ENCODE results near the gene CGNL1.

The CGNL1 gene, protein sequence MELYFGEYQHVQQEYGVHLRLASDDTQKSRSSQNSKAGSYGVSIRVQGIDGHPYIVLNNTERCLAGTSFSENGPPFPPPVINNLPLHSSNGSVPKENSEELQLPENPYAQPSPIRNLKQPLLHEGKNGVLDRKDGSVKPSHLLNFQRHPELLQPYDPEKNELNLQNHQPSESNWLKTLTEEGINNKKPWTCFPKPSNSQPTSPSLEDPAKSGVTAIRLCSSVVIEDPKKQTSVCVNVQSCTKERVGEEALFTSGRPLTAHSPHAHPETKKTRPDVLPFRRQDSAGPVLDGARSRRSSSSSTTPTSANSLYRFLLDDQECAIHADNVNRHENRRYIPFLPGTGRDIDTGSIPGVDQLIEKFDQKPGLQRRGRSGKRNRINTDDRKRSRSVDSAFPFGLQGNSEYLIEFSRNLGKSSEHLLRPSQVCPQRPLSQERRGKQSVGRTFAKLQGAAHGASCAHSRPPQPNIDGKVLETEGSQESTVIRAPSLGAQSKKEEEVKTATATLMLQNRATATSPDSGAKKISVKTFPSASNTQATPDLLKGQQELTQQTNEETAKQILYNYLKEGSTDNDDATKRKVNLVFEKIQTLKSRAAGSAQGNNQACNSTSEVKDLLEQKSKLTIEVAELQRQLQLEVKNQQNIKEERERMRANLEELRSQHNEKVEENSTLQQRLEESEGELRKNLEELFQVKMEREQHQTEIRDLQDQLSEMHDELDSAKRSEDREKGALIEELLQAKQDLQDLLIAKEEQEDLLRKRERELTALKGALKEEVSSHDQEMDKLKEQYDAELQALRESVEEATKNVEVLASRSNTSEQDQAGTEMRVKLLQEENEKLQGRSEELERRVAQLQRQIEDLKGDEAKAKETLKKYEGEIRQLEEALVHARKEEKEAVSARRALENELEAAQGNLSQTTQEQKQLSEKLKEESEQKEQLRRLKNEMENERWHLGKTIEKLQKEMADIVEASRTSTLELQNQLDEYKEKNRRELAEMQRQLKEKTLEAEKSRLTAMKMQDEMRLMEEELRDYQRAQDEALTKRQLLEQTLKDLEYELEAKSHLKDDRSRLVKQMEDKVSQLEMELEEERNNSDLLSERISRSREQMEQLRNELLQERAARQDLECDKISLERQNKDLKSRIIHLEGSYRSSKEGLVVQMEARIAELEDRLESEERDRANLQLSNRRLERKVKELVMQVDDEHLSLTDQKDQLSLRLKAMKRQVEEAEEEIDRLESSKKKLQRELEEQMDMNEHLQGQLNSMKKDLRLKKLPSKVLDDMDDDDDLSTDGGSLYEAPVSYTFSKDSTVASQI

GRCh38 chr15:57375827-57376695, at the start of gene CGNL1:
Gene CGNL1 (plus strand): TSS chr15:57376505. CDS start chr15:57438000, 61,495 bp downstream.
- DNase-seq, result no peak

- DNase-seq, result peak; percentile 73
Observed at GRCh38 chr15:57327985-57328471, 48.3 kb upstream of the CGNL1 start.

- no peak for DNase-seq
Observed at GRCh38 chr15:57328479-57328878, 47.8 kb upstream of the CGNL1 start.

GRCh38 chr15:57328897-57329296, 47.4 kb upstream of the CGNL1 start:
- no peak for DNase-seq

DNA sequence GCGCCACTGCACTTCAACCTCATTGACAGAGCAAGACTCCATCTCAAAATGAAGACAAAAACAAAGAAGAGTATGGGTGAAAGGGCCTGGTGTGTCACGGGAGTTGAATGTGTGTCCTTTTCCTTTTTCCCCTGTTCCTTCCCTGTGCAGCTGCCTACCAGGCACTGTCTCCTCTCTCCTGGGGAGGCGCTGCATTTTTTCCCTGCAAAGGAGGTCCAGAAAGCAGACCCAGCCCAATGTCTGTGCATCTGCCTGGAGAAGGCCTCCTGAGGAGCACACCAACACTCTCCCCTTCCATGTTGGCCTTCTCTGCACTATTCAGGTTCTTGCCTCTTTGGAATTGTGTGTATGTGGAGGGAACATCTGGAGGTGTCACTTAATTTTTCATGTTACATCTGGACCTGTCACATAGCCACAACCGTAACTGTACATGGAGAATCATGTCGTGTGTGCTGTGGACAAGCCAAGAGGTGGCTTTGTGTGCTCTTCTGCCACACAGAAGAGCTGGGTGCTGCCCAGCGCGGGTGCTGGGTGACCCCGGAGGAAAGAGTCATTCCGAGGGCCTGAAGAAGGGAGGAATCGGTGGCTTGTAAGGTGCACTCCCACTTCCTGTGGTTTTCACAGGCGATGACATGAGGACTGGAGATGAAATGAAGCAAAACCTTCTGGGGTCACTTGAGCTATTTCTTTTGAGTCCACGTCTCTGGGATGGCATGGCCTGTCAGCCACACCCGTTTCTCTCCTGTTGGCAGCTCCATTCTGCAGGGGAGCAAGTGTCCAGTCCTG, 46.5 kb upstream of the CGNL1 start:
- no peak for DNase-seq

DNA sequence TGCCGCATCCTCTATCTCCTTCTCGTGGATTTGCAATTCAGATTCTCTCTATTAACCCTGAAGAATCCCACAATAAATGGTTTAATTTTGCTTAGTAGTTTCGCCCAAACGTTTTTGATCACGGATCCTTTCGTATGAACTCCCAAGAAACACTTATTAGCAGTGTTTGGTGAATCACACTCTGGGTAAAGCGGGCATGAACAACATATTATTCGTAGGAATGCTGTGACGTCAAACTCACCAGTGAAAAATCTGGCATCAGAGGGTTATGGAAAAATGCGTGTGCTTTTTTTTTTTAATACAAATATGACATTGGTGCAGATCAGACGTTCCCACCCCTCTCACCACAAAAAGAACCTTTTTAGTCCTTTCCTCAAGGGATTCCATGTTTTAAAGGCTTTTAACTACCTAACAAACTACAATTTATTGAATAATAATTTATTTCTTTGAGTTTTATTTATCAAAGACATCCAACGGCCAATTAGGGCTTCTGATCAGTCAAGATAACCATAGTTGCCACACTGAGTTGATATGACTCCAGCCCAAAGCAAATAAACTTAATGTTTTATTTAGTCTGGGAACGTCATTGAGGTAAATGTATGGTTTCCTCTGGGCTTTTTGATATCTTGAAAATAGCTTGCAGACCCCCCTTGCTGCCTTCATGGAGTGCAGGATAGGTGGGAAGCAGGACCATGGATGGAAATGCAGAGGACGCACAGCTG, 45.5 kb upstream of the CGNL1 start:
- DNase-seq, result no peak

GRCh38 chr15:57332326-57332725, 44.0 kb upstream of the CGNL1 start:
- no peak for DNase-seq

DNA sequence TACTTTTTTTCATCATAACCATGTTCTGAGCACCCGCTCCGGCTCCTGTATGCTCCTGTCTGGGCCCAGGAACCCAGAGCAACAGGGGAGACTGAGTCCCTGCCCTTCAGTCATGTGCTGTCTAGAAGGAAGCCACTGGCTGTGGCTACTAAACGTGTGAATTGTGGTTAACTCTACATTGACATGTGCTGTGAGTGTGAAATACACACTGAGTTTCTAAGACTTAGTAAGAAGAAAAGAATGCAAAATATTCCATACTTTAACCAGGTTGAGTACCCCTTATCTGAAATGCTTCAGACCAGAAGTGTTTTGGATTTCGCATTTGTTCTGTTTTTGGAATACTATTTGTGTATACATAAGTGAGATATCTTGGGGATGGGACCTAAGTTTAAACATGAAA, 42.8 kb upstream of the CGNL1 start:
- DNase-seq, result peak; percentile 32

DNA sequence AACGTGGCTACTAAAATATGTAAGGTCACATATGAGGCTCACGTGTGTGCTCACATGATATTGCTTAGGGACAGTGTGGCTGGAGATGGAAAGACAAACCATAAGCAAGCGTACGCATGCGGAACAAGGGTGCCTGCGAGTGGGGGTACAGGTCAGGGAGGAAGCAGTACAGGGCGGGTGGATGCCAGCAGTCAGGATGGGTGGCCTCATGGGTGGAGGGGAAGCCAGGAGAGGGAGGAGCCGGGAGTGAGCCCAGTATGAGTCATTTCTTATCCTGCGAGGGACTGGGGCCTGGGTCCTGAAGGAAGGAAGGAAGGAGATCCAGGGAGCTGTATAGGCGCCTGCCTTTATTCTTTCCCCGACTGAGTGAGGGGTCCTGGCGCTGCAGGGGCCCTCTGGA, 42.0 kb upstream of the CGNL1 start:
- DNase-seq, result no peak

- no peak for DNase-seq
Observed at GRCh38 chr15:57335293-57335715, 41.0 kb upstream of the CGNL1 start.

- no peak for DNase-seq
Observed at GRCh38 chr15:57335719-57336118, 40.6 kb upstream of the CGNL1 start.

GRCh38 chr15:57337868-57338411, 38.4 kb upstream of the CGNL1 start:
- DNase-seq, result no peak

DNA sequence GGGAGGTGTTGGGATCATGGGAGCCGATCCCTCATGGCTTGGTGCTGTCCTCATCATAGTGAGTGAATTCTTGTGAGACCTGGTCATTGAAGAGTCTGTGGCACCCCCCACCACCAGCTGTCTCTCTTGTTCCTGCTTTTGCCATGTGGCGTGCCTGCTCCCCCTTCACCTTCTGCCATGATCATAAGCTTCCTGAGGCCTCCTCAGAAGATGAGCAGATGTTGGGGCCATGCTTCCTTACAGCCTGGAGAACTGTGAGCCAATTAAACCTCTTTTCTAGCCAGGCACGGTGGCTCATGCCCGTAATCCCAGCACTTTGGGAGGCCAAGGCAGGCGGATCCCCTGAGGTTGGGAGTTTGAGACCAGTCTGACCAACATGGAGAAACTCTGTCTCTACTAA, 37.0 kb upstream of the CGNL1 start:
- DNase-seq, result no peak

DNA sequence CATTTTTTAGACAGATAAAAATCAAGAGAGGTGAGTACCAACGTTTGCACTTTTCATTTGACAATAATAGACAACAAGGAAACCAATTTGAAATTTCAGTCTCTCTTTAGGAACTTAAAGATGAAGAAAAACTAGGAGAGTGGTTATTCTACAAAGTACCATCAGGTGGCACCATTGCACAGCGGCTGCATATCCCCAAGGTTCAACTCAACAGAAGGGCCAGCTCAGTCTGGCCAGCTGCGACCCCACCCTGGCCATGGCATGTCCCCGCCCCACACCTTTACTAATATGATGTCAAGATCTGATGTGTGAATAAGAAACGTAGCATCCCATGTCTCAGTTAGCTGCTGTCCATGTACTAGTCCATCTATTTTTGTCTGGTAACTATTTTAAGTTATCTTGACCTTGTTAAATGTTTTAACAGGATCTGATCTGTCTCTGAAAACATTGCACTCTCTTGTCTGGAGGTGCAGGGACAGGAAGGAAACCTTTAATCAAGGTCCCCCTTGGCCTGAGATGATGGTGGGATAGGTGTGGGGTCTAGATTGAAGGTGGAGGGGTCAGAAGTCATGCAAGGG, 35.5 kb upstream of the CGNL1 start:
- DNase-seq, result peak; percentile 56

- no peak for DNase-seq
Observed at GRCh38 chr15:57343048-57343447, 33.3 kb upstream of the CGNL1 start.

GRCh38 chr15:57343498-57343897, 32.8 kb upstream of the CGNL1 start:
- DNase-seq, result no peak

- DNase-seq, result no peak
Observed at GRCh38 chr15:57344282-57344681, 32.0 kb upstream of the CGNL1 start.

DNA sequence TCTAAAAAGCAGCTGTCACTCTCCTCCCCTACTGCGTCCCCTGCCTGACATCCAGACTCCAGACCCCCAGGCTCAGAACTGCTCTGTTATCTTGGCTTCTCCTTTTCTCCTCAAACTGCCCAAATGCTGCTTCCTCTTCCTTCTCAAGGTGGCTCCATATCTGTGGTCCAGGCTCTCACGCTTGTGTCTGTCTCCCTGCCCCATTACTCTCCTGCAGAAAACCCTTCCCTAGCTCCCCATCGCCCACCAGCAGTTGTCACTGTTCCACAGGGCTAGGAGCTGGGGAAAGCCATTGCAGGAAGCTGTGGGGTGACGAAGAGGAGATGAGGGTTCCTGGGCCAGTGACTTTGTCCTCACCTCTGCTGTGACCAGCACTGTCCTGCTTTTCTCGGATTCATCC, 30.7 kb upstream of the CGNL1 start:
- no peak for DNase-seq

DNA sequence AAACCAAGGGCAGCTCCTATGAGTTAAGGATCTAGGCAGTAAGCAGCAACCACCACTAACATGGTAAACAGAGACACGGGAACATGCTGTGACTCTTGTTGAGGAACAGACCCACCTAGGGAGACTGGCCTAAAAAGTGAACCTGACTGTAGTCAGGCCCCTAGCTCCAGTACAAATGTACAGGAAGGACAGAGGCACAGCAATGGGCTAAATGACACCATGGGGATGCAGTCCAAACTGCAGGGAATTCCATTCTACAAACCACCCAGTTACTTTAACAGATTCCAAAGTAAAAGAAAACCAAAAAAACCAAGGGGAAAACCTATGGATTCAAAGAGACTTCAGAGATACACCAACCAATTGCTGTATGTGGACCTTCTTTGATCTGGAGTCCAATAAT, 28.2 kb upstream of the CGNL1 start:
- no peak for DNase-seq
